Endometrium (tissue), 2 donors: ENCODE data around the gene PRSS1.
"Not testable (repeated sequence)": the region's sequence is repeated elsewhere in the genome, so short reads cannot be mapped to it uniquely, and the experiment has no call there.

ENCODE experiments used
- FAIRE-seq: peaks from 2 replicates; lab custom pipeline; 2012; peaks lifted over from hg19 to GRCh38; lab: Jason Lieb, UNC
- donor health status: control.
- donor health status: control.

PRSS1 gene

DNA sequence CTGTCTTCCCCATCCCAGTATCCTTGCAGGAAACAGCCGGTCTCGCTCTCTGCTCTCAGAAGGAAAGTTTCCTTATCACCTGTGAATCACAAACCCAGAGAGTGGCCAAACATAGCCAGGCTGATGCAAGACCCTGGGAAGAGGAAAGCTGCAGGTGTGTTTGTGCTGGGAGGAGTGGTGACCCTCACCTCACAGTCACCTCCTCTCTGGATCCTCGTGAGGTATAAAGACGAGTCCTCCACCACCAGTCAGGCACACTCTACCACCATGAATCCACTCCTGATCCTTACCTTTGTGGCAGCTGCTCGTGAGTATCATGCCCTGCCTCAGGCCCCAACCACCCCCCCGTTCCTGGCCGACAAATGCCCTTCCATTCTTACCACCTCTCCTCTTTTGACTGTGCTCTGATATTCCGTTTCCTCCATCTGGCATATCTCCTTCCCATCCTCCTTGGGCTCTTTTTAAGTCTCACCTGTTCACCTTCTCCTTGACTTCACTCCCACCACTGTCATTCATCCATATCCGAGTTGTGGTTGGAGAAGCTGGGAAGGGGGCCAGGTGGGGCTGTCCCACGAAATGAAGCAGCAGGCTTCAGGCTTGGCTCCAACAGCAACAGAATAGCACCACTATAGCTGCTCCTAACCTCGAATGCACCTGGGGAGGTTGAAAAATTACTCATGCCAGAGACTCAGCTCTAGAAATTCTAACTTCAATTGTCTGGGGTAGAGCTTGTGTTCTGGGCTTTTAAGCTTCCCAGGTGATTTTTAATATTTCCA lies at the start of gene PRSS1:
Gene PRSS1 (plus strand): TSS at position 255 of the 776 bp plus-strand sequence. CDS start 13 bp downstream, at position 268.
- no peak for FAIRE-seq

- not testable (repeated sequence) for FAIRE-seq
These were observed 48.3 kb upstream of the PRSS1 start for GRCh38 chr7:142700935-142701334.

- FAIRE-seq, result no peak
These were observed 45.5 kb upstream of the PRSS1 start for GRCh38 chr7:142703655-142704305.

DNA sequence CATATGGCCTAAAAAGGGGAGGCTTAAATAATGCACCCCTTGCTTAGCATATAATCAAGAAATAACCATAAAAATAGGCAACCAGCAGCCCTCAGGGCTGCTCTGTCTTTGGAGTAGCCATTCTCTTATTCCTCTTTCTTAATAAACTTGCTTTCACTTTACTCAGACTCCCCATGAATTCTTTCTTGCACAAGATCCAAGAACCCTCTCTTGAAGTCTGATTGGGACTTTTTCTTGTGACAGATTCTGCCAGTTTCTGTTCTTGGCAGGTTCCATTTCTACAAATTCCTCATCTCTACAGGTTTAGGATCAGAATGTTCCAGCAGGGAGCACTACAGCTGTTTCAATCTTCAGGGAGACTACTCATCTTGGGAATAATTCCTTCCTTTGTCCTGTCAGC lies 40.5 kb upstream of the PRSS1 start:
- FAIRE-seq, result not testable (repeated sequence)

DNA sequence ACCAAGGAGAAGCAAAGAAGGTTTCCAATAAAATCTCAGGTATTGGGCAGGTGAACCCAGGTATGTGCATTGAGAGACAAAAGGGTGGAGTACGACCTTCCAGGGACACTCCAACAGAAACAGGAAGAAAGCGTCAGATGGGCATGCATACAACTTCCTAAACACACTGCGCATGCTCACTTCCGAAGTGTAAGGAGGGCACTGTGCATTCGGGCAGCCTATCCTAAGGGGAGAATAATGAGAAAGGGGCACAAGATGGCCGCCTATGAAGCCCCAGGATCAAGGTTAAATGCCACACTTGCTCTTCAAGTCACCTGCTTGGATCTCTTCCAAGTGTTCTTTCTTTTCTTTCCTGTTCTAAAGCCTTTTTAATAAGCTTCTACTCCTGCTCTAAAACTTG lies 39.4 kb upstream of the PRSS1 start:
- no peak for FAIRE-seq

- FAIRE-seq, result no peak
These were observed 38.1 kb upstream of the PRSS1 start for GRCh38 chr7:142711196-142711595.

DNA sequence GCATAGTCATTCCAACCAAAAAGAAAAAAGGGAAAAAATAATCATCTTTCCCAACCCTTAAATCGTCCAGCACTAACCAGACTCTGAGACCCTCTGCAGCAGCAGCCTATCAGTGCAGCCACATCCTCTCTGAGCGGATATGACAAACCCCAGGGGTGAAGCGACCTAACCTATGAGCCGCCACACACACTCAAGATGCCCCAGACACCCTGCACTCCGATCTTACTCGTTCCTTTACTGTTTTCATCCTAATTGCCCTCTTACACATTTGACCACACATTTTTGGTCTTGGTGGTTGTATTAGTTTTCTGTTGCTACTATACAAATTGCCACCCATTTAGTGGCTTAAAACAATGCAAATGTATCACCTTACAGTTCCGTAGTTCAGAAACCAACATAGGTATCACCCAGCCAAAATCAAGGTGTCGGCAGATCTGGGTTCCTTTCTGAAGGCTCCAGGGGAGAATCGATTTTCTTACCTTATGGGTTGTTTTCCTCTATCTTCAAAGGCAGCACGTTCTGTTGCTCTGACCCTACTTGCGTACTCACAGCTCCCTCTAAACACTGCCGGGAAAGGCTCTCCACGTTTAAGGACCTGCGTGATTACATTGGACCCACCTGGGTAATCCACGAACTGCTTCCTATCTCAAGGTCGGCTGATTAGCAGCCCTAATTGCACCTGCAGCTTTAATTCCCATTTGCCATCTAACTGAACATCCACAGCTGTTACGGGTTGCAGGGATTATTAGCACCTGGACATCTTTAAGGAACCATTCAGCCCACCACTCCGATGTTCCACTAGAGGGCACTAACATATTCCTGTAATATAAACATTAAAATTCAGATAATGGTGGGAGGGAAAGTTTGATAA lies 37.3 kb upstream of the PRSS1 start:
- no peak for FAIRE-seq

DNA sequence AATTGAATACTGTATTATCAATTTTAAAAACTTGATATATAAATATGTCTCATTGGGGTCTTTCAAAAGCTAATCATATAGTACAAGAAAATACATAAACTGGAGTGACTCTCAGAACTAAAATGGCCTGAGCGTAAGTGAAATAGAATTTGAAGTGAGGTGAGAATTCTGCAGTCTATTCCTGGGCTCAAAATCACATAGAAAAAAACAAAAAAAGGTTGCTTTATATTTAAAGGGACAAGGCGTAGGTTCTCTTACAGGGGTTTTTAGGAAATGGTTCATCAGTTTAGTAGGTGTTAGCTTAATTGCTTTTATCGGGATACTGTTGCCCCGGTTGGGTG lies 36.7 kb upstream of the PRSS1 start:
- FAIRE-seq, result no peak

- no peak for FAIRE-seq
These were observed 34.9 kb upstream of the PRSS1 start for GRCh38 chr7:142714375-142714774.

DNA sequence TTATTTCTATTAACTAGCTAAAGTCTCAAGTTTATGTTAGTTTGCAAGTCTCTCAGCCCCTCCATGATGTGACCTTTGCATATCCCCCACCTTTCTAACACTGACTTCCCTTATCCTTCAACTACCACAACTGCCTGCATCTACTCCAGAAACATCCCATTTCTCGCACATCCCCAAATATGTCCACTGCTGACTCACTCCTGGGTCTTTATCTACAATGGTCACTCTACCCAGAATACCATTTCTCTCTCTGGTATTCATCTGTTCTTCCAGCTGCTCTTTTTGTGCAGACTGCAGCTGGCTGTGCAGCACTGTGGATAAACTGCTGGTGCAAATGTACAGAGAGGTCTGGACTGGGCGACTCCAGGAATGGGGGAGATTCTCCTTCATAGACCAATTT lies 32.7 kb upstream of the PRSS1 start:
- no peak for FAIRE-seq

DNA sequence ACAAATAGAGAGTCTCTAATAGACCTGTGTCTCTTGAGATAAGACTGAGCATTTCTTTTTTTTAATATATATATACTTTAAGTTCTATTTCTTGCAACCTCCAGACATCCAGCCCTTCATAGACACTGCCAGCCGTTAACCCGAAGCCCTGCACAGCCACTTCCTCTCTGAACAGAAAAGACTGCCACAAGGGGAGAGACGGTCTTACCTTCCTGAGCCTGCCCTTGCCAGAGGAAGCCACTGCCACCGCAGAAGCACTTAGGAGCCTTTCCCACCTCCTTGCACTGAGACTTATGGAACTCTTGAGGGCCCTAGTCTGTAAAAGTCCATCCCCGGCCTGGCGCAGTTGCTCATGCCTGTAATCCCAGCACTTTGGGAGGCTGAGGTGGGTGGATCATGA lies 31.8 kb upstream of the PRSS1 start:
- no peak for FAIRE-seq

DNA sequence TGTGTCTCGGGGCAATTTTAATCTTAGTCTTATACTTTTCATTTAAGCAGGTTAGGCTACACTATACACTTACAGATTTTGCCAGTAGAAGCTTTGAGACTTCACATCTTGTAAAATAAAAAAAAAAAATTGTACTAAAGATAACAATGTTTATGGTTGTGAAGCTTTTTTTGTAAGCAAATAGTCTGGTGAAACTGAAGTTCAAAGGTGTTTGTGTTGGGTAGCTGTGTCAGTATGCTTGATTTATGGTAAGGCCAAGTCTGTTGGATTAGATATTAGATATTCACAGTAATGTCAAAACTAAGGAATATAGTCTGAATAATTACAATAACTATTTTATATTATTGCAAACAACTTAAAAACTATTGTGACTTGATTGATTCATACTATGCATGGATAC lies 31.0 kb upstream of the PRSS1 start:
- FAIRE-seq, result no peak

- FAIRE-seq, result no peak
These were observed 29.0 kb upstream of the PRSS1 start for GRCh38 chr7:142720172-142720773.

- FAIRE-seq, result no peak
These were observed 28.3 kb upstream of the PRSS1 start for GRCh38 chr7:142720986-142721385.

DNA sequence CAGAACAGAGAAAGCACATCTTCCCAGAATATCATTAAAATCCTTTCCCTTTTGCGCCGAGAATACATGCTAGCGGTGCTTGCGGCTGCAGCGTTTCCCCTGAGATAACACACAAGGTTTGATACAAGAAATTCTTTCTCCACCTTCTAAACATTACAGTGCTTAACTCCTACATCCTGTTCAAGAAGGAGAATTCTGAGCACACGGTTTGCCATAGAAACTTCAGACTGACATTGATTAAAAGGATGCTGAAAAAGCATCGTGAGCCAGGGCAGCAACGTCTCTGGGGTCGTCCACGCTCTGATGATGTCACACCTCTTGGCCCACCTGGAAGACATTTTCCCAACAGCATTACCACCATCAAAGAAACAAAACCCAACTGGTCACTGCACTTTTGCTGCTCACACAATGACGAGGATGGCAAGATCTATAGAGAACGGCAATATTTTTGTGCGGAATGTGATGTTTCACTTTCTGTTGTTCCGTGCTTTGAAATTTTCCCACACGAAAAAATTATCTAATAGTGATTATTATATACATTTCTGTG lies 27.0 kb upstream of the PRSS1 start:
- FAIRE-seq, result no peak

- FAIRE-seq, result no peak
These were observed 16.0 kb upstream of the PRSS1 start for GRCh38 chr7:142733271-142733670.

DNA sequence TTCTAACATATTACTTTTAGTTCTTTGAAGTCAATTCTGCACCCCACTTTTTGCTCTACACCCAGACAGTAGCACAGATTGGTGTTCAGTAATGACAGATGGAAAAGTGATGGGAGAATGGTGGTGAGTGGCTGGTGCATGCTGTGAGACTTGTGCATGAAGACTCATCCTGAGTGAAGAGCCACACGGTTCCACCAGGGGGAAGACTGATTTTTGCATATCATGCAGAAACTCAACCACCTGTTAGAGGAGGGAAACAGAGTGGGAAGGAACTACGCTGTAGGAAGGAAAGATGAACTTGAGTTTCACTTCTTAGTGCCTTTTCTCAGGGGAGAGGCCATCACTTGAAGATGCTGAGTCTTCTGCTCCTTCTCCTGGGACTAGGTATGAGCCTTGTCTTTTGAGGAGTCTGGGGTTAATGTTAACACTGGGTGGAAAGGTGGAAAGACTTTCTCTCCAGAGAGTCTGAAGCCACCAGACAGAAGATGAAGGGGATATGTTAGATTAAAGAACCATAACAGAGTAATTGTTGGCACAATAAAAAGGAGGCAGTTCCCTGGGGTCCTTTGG lies 9.3 kb upstream of the PRSS1 start:
- no peak for FAIRE-seq

DNA sequence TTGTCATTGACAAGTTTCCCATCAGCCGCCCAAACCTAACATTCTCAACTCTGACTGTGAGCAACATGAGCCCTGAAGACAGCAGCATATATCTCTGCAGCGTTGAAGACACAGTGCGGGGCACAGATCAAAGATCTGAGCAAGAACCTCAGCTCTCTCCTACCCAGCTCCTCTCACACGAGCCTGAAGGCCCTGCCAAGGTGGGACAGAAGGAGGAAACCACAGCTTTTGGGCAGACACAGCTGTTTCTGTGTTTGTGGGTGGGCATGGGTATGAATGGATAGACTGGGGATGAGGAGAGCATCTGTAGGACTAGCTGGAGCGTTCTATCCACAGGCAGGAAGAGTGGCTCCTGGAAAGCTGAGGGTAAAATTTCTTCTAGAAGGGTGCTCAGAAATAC lies 8.5 kb upstream of the PRSS1 start:
- no peak for FAIRE-seq

DNA sequence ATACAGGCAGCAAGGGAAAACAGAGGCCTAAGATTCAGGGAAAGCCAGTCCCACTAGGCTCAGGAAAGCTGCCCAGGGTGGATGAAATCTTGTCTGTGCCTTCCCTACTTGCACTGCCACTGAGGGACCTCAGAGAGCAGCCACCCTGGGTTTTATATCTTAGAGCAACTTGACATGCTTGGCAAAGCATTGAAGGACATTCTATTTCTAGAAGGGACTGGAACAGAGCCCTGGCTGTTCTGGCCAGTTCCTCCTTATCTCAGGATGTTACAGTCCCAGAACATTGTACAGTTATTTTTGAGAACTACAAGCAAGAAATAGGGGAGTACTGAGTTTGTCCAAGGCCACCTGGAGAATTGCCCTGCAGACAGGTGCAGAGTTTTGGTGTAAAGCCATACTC lies 7.3 kb upstream of the PRSS1 start:
- not testable (repeated sequence) for FAIRE-seq

- FAIRE-seq, result no peak
These were observed 4.1 kb upstream of the PRSS1 start for GRCh38 chr7:142745091-142745635.

DNA sequence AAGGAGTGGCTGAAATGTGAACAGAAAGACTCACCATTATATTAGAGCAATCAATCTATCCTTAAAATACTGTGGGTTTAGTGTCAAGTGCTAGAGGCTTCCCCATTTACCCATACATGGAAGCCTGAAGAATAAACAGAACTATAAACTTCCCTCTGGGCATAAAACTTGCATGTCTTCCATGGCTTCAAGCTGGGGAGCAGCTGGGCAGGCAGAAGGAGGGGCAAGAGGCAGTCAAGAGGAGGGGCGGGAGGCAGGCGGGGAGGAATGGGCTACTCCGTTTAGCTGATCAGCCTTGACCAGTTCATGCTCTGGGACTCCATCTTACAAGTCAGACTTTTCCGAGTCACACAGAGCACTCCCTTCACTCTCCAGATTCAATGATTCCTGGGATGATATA lies 3.5 kb upstream of the PRSS1 start:
- FAIRE-seq, result no peak

DNA sequence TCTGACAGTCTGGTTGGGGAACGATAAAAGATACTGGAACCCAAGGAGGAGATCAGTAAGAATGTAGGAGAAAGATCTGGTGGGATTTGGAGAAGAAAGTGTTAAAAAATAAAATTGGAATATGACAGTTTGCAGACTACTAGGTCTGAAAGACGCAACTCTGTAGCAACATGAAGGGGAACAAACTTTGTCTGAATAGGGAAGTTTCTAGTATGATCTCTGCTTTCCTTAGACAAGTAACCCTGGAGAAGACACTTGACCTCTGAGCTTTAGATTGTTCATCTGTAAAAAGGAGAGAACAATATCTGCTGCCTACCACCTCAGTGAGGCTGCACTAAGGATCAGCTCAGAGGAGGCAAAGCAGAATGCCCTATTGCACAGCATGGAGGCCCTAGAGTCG lies 3.0 kb upstream of the PRSS1 start:
- FAIRE-seq, result no peak
